ENCODE results near the gene ABHD4.

DNA sequence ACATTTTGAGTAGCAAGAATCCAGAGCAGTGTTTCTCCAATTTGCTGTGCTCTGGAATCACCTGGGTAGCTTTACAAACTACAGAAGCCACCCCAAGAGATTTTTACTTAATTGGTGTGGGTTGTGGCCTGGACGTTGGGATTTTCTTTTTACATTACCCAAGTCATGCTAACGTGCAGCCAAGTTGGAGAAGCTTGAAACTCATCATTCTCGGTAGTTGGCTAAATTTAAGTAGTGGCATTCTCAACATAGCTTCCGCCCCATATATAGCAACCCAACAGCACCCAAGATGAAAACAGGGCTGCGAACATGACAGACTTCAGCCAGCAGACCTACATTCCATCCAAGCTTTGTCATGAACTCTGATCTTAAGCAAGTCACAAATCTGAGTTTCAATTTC is 34.1 kb upstream of the ABHD4 start:
- TF ChIP-seq CTCF (conservative IDR thresholded peaks at IDR 0.05; ENCODE audit: low read length), result no peak
- no peak for TF ChIP-seq EZH2phosphoT487 (IDR thresholded peaks at IDR 0.05; ENCODE audit: borderline replicate concordance, low read depth, low read length)
